A673 (cell line): Measurements from ENCODE around the gene NAPA.

ENCODE experiments used
- EZH2 ChIP-seq: fragments of 200-600 bp; sonication (generic); IDR thresholded peaks from 2 replicates; pipeline ENCODE4 v1.6.1; 2017; ENCODE audit warnings: borderline replicate concordance, low read depth, mild to moderate bottlenecking, mixed read lengths, antibody characterized with exemption, low read length; ENCODE audit not compliant: poor library complexity, severe bottlenecking
- TF ChIP-seq, protein P1 (sequence below): fragments of 300-800, 200-600 bp; sonication (generic); conservative IDR thresholded peaks from 2 replicates; pipeline ENCODE4 v1.5.1; 2017; ENCODE audit warnings: low read depth, mild to moderate bottlenecking, antibody characterized with exemption, low read length, moderate library complexity, mixed read lengths

DNA sequence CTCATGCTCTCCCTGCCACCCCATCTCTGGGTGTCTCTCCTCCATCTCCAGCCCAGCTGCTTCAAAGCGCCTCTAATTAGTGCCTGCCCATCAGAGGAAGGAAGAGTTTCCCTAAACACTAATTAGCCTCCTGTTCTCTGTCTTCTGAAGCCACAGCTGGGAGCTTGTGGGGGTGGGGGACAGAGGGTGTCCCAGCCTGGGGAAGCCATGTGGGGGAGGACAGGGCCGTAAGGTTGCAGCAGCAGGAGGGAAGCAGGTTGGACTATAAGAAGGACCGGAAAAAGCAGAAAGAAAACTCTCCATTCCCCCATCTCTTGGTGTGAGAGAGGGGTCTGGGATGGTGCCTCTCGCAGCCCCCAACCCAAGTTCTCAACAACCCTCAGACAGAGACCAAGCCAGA is 69.3 kb downstream of the NAPA start:
- TF ChIP-seq, protein P1, sequence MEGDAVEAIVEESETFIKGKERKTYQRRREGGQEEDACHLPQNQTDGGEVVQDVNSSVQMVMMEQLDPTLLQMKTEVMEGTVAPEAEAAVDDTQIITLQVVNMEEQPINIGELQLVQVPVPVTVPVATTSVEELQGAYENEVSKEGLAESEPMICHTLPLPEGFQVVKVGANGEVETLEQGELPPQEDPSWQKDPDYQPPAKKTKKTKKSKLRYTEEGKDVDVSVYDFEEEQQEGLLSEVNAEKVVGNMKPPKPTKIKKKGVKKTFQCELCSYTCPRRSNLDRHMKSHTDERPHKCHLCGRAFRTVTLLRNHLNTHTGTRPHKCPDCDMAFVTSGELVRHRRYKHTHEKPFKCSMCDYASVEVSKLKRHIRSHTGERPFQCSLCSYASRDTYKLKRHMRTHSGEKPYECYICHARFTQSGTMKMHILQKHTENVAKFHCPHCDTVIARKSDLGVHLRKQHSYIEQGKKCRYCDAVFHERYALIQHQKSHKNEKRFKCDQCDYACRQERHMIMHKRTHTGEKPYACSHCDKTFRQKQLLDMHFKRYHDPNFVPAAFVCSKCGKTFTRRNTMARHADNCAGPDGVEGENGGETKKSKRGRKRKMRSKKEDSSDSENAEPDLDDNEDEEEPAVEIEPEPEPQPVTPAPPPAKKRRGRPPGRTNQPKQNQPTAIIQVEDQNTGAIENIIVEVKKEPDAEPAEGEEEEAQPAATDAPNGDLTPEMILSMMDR: no peak
- TF ChIP-seq EZH2: no peak
